WI38 (cell line): ENCODE measurements around the gene SASS6.

Experiments used
- H3K4me3 ChIP-seq: 2 replicates; pipeline ENCODE4 v1.5.1; 2011; ENCODE audit warnings: low read depth, mild to moderate bottlenecking, control low read depth, low read length
- TF ChIP-seq, protein P1 (sequence below): IDR thresholded peaks from 2 replicates; pipeline ENCODE4 v1.5.1; 2012; ENCODE audit warnings: low read depth, mild to moderate bottlenecking, control low read depth, low read length

Gene SASS6

DNA sequence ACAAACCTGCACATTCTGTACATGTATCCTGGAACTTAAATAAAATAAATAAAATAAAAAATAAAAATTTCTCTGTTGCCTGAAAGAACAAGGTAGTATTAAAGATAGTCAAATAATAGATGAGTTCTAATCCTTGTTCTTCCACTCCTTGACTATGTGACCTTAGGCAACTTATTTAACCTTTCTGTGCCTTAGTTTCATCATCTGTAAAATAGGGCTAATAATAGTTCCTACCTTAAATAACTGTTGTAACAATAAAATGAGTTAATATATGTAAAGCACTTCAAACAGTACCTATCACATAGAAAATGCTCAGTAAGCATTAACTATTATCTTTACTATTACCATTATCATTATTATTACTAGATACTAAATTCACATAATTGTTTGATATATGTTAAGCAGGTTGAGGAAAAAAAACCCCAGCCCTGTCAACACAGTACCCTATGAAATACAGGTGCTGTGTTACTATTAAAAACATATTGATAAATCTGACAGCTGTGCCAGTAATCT is 23.1 kb downstream of the SASS6 start:
- no peak overlapping the region for H3K4me3 ChIP-seq
- TF ChIP-seq, protein P1, sequence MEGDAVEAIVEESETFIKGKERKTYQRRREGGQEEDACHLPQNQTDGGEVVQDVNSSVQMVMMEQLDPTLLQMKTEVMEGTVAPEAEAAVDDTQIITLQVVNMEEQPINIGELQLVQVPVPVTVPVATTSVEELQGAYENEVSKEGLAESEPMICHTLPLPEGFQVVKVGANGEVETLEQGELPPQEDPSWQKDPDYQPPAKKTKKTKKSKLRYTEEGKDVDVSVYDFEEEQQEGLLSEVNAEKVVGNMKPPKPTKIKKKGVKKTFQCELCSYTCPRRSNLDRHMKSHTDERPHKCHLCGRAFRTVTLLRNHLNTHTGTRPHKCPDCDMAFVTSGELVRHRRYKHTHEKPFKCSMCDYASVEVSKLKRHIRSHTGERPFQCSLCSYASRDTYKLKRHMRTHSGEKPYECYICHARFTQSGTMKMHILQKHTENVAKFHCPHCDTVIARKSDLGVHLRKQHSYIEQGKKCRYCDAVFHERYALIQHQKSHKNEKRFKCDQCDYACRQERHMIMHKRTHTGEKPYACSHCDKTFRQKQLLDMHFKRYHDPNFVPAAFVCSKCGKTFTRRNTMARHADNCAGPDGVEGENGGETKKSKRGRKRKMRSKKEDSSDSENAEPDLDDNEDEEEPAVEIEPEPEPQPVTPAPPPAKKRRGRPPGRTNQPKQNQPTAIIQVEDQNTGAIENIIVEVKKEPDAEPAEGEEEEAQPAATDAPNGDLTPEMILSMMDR = no peak

DNA sequence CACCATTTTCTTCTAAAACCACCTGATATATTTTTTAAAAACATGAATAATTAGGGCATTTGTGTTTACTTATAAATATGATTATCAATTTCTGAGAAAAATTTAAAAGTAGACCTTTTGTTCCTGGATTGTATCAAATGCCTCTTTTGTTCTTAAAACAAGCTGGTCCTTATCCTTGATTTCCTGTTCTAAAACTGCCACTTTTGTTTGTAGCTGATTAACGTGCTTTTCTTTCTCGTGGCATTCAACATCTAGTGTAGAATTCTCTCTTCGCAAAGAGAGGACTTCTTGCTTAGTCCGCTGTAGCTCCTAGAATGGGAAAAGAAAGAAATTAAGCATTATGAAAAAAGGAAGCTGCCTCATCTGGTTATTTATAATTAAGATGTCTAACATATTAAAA is 25.0 kb downstream of the SASS6 start:
- H3K4me3 ChIP-seq = no peak overlapping the region
- TF ChIP-seq, protein P1 = no peak

DNA sequence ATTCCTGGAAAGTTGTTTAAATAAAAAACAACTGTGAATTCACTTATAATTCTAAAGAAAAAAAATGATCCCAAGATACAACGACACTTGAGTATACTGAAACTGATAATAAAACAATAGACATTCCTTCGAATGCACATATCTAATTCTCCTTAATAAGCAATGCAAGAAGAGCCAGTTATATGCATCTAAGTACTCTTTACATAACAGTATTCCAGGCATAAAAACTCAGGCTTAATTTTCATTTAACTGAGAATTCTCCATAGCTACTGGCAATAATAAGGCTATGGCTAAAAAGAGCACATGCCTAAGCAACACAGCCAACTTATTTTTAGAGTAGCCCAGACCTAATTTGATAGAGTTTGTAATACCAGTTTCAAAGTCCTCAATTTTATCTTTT is 31.2 kb downstream of the SASS6 start:
- TF ChIP-seq, protein P1 = no peak
- no peak overlapping the region for H3K4me3 ChIP-seq

DNA sequence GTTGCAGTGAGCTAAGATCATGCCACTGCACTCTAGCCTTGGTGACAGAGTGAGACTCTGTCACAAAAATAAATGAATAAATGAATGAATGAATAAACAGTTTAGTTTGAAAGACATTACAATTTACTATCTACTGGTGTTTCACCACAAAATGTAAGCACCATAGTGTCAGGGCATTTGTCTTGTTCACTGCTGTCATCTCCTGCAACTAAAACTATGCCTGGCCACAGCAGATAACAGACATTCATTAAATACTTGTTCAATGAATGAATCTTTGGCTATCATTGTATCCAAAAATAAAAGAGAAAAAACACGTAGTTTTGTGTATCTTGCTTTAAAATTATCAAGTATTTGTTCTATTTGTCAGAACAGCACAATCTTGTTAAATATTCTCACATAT is 32.5 kb downstream of the SASS6 start:
- TF ChIP-seq, protein P1 = no peak
- no peak overlapping the region for H3K4me3 ChIP-seq

DNA sequence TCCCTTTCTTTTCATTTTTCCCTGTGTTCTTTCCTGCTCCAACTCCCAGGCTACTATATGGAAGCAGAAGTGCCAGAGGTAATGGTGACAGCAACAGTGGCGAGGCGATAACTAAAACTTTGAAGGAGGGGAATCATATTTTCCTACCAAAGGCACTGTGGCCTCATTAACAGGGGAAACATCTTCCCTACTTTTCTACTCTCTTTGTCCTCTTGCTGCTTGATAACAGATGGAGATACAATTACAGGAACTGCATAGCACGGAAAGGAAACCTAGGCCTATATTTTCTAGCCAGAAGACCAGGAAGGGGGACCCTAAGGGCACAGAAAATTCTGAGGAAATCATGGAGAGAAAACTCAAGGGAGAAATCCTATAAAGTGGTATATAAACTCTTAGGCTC is 42.3 kb downstream of the SASS6 start:
- no peak overlapping the region for H3K4me3 ChIP-seq
- TF ChIP-seq, protein P1 = no peak

DNA sequence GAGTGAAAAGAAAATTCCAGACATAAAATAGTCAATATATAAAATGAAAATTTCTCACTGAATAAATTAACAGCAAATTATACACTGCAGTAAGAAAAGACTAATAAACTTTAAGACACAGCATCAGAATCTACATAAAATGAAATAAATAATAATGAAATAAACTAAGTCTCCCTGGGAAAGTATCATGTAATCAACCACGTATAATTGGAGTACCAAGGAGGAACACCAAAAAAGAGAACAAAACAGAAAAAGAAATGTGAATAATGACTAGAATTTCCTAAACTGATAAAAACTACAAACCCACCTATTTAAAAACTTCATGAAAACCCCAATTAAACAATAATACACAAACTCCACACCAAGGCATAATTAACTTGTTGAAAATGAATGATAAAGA is 43.6 kb downstream of the SASS6 start:
- H3K4me3 ChIP-seq = no peak overlapping the region
- TF ChIP-seq, protein P1 = no peak

DNA sequence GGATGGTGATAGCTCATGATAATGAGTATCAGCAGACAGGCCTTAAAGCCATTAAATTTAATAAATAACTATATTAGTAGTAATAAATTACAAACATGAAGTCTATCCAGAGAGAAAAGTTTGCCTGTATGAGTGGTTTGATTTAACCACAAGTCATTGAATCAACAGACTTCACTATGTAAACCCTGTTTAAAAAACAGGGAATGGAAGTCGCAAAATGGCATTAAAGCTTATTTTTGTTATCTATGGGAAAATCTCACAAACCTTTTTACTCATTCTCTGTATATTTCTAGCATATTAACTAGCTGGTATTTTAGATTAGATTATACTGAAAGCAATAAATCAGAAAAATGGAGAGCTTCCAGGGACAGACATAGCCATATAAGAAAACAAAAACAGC is 45.3 kb downstream of the SASS6 start:
- H3K4me3 ChIP-seq = no peak overlapping the region
- TF ChIP-seq, protein P1 = no peak
